Right atrium auricular region (tissue), 2 donors: ENCODE results near the gene GPR107. TPM values are rescaled to one million over a fixed set of nuclear protein-coding genes. Genes with fewer than 3 reads are reported as not detected.

Experiments used
- DNase-seq: peaks from one replicate; pipeline ENCODE4 v3.0.0-alpha.2; 2019; ENCODE audit warnings: low spot score
- H3K27ac ChIP-seq, 2 donors: fragments of 200-600 bp; sonication (generic); 1 replicate in 1 of 2; 2 replicates in 1 of 2; pipeline ENCODE4 v1.5.1; 2016 to 2019
- H3K27me3 ChIP-seq, 2 donors: fragments of 200-600 bp; sonication (generic); one replicate each; pipeline versions ENCODE4 v1.5.1 to v1.6.0; 2017 to 2019
- H3K36me3 ChIP-seq: fragments of 200-600 bp; sonication (generic); one replicate; pipeline ENCODE4 v1.5.1; 2016
- H3K4me1 ChIP-seq, 2 donors: fragments of 200-600 bp; sonication (generic); one replicate each; pipeline versions ENCODE4 v1.5.1 to v1.6.0; 2017 to 2019
- H3K4me3 ChIP-seq, 2 donors: fragments of 200-600 bp; sonication (generic); 1 replicate in 1 of 2; 2 replicates in 1 of 2; pipeline ENCODE4 v1.5.1; 2017 to 2019; ENCODE audit warnings: mild to moderate bottlenecking in 1 of 2, moderate library complexity in 1 of 2
- H3K9me3 ChIP-seq, 2 donors: fragments of 200-600 bp; sonication (generic); one replicate each; pipeline ENCODE4 v1.5.1; 2019
- total RNA-seq, 2 donors: library from RNA; depleted of rRNA; stranded (reverse); fragments of >200 nt; gene quantifications; one replicate each; pipeline ENCODE4 v1.1.0, GENCODE V29; 2016
- TF ChIP-seq, protein P1 (sequence below), 2 donors: fragments of 200-600 bp; sonication (generic); IDR thresholded peaks; one replicate each; pipeline ENCODE4 v1.5.1; 2019; ENCODE audit warnings: antibody characterized with exemption in 2 of 2

The GPR107 gene
- total RNA-seq, 2 donors from 2014 or later, result 16.2 to 16.9 TPM

DNA sequence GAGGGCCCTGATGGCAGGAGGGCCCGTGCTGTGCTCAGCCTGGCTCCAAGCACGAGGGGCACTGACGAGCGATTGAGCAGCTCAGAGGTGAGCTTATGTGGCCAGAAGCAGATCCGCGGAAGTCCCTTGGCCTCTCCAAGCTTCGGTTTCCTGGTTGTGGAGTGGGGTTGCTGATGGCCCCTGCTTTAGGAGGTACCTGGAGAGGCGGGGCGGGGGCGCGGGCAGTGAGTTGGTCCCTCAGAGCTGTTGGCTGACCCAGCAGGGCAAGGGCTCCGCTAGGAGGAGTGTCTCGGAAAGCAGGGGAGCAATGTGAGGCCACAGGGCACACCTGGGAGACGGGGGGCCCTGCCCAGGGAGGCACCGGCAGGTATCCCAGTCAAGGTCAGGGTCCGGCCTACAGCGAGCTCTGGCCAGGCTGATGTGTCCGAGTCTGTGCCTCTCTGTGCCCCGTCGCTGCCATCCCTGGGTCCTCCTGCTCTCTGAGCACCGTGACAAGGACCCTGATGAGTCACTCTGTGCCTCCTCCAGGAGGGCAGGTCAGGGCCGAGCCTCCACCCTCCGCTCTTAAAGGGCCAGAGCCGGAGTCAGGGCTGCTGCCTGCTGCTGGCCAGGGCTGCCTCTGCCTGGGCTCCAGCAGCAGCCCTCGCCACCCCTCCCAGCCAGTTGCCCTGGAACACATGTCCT, 133.3 kb downstream of the GPR107 start:
- peak overlapping the region in 1 of 2 donors; percentile 13 for H3K4me3 ChIP-seq
- H3K36me3 ChIP-seq, result no peaks in the 10 kb centered on the region
- TF ChIP-seq, protein P1, sequence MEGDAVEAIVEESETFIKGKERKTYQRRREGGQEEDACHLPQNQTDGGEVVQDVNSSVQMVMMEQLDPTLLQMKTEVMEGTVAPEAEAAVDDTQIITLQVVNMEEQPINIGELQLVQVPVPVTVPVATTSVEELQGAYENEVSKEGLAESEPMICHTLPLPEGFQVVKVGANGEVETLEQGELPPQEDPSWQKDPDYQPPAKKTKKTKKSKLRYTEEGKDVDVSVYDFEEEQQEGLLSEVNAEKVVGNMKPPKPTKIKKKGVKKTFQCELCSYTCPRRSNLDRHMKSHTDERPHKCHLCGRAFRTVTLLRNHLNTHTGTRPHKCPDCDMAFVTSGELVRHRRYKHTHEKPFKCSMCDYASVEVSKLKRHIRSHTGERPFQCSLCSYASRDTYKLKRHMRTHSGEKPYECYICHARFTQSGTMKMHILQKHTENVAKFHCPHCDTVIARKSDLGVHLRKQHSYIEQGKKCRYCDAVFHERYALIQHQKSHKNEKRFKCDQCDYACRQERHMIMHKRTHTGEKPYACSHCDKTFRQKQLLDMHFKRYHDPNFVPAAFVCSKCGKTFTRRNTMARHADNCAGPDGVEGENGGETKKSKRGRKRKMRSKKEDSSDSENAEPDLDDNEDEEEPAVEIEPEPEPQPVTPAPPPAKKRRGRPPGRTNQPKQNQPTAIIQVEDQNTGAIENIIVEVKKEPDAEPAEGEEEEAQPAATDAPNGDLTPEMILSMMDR (IDR thresholded peaks at IDR 0.05), result no peak
- H3K27me3 ChIP-seq, result no peaks in the 10 kb centered on the region
- H3K4me1 ChIP-seq, result peaks cover 0 to 41% of the 10 kb centered on the region in 2 donors
- H3K9me3 ChIP-seq, result no peaks in the 10 kb centered on the region
- H3K27ac ChIP-seq, result peak overlapping the region; percentile 6 to 25
- DNase-seq, result no peak

DNA sequence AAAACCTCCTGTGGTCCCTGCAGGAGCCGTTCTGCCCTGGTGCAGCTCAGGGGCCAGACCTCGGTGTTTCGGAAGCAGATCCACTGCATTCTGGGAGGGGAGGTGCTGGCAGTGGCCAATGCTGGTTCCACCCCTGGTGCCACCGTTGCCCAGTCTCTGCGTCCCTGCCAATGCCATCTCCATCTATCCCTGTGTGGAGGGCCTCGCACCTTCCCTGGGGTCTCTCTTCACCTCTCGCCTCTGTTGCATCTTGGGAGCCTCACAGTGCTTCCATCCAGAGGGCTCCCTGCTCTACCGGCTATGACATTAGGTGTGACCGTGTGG, 133.8 kb downstream of the GPR107 start:
- Histone ChIP-seq H3K4me1 (peaks cover 0 to 41% of the 10 kb centered on the region in 2 donors), H3K27me3 (no peaks in the 10 kb centered on the region), H3K9me3 (no peaks in the 10 kb centered on the region), H3K36me3 (no peaks in the 10 kb centered on the region), H3K27ac (peak overlapping the region in 1 of 2 donors; percentile 25), H3K4me3 (peak overlapping the region in 1 of 2 donors; percentile 13)
- TF ChIP-seq, protein P1 (IDR thresholded peaks at IDR 0.05), result no peak
- DNase-seq, result no peak

DNA sequence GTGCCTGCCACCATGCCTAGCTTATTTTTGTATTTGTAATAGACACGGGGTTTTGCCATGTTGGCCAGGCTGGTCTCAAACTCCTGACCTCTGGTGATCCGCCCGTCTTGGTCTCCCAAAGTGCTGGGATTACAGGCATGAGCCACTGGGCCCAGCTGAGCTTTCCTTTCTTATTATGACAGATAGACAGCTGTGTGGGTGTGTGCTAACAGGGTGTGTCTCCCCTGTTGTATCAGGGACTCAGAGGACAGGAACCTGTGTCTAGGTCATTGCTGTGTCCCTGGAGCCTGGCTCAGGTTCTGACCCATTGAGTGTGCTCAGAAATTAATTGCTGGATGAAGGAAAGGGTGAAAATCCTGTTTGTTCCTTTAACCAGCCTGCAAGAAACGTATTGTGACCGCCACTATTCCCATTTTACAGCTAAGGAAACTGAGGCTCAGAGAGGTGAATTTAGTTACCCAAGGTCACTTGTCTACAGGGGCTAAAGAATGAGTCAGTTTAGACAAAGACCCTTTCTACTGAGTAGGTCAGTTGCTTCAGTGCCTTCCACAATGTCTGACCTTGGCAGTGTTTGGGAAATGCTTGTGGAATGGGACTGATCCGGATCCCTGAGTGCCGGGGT, 135.3 kb downstream of the GPR107 start:
- Histone ChIP-seq H3K36me3 (no peaks in the 10 kb centered on the region), H3K4me1 (peaks cover 0 to 32% of the 10 kb centered on the region in 2 donors), H3K9me3 (no peaks in the 10 kb centered on the region), H3K27me3 (no peaks in the 10 kb centered on the region), H3K27ac (no peak overlapping the region), H3K4me3 (no peak overlapping the region)
- TF ChIP-seq, protein P1 (IDR thresholded peaks at IDR 0.05), result no peak
- no peak for DNase-seq

Other genes starting within 250 kb of the GPR107 start
- 10 to 100 TPM; 16.1 to 31.9 TPM for gene TOR1A, start 229.8 kb upstream of the GPR107 start, total RNA-seq
- 10 to 100 TPM; 43.1 to 67.2 TPM for gene C9orf78, start 218.6 kb upstream of the GPR107 start, total RNA-seq
- gene USP20, start 218.4 kb upstream of the GPR107 start, total RNA-seq, result 10 to 100 TPM; 12.9 to 14.5 TPM
- 10 to 100 TPM; 18.0 to 24.1 TPM for gene FNBP1, start 10.7 kb upstream of the GPR107 start, total RNA-seq
- 10 to 100 TPM in 1 of 2 donors, 1 to 10 TPM in 1; 4.5 to 26.1 TPM for gene NCS1, start 118.5 kb downstream of the GPR107 start, total RNA-seq
- 1 to 10 TPM; 1.3 to 7.3 TPM for gene HMCN2, start 211.9 kb downstream of the GPR107 start, total RNA-seq